GM23338 (cell line): ENCODE measurements around the gene ANKRD11. TPM values are rescaled to one million over a fixed set of nuclear protein-coding genes. Genes with fewer than 3 reads are reported as not detected.

Experiments
- CREB1 ChIP-seq: fragments of 250-450 bp; sonication (Bioruptor Pico); IDR thresholded peaks from 2 replicates; pipeline ENCODE4 v1.5.0; 2020; ENCODE audit warnings: low read depth, mild to moderate bottlenecking, moderate library complexity
- CTCF ChIP-seq, 2 experiments: fragments of 200-600 bp in 1 of 2; sonication (generic) in 1 of 2; conservative IDR thresholded peaks; 2 replicates each; pipeline versions ENCODE4 v1.5.1 to v1.6.1; 2016 to 2017; ENCODE audit warnings: antibody characterized with exemption in 2 of 2, low read depth in 2 of 2, mild to moderate bottlenecking in 2 of 2, moderate library complexity in 1 of 2
- NANOG ChIP-seq: IDR thresholded peaks from 2 replicates; pipeline ENCODE4 v1.6.1; 2016; ENCODE audit warnings: antibody characterized with exemption, borderline replicate concordance
- ZNF462 ChIP-seq: fragments of 250-450 bp; sonication (Bioruptor Pico); IDR thresholded peaks from 2 replicates; pipeline ENCODE4 v1.5.0; 2020; ENCODE audit warnings: mild to moderate bottlenecking, moderate library complexity
- polyA plus RNA-seq: library from polyadenylated mRNA; unstranded; fragments of >200 nt; fragmentation: Nextera tagmentation; extraction: Ambion mirVana; gene quantifications from 2 replicates; pipeline ENCODE4 v1.2.1, GENCODE V29; 2016
- total RNA-seq: library from RNA; depleted of rRNA; stranded (reverse); fragments of >200 nt; shearing (Covaris generic); gene quantifications from 2 replicates; pipeline ENCODE4 v1.2.3, GENCODE V29; 2014

The ANKRD11 gene
- total and polyA plus RNA-seq, 2 experiments from 2014 or later = 130 to 159 TPM

- TF ChIP-seq ZNF462 (CRISPR knock-in tag) = no peak
- no peak for TF ChIP-seq NANOG
- TF ChIP-seq CREB1 (CRISPR knock-in tag) = no peak
- TF ChIP-seq CTCF (conservative IDR thresholded peaks at IDR 0.05; ENCODE audit: low read depth in 2 of 2) = no peak
Measured at GRCh38 chr16:89359264-89360147, 130.9 kb downstream of the ANKRD11 start (continued).
